Stimulated activated effector memory CD8-positive, alpha-beta T cell treated with anti-CD3 and anti-CD28 coated beads, Interleukin-12 subunit alpha, Interleukin-12 subunit beta, amount 100 ng/mL, for 72 hours (primary cell): Measurements from ENCODE around the gene GNA14.
"Not testable (repeated sequence)": the region's sequence is repeated elsewhere in the genome, so short reads cannot be mapped to it uniquely, and the experiment has no call there.

Experiments
- ATAC-seq: fragments of 150-1000 bp; cut with Tn5 transposase; 2 replicates; pipeline ENCODE4 v1.10.0; 2021
- DNase-seq, 2 donors: peaks; one replicate each; pipeline ENCODE4 v3.0.0; 2021 to 2022; ENCODE audit warnings: low spot score in 2 of 2
- H3K27ac Mint-ChIP-seq: one replicate; pipeline ENCODE4 v1.8.0; 2022; ENCODE audit warnings: mild to moderate bottlenecking, mixed read lengths
- H3K36me3 Mint-ChIP-seq: one replicate; pipeline ENCODE4 v1.8.0; 2022; ENCODE audit warnings: mild to moderate bottlenecking, mixed read lengths
- H3K4me1 Mint-ChIP-seq: one replicate; pipeline ENCODE4 v1.8.0; 2022; ENCODE audit warnings: mixed read lengths
- H3K4me3 Mint-ChIP-seq: one replicate; pipeline ENCODE4 v1.8.0; 2022; ENCODE audit warnings: mild to moderate bottlenecking, mixed read lengths
- H3K9me3 Mint-ChIP-seq: one replicate; pipeline ENCODE4 v1.8.0; 2022; ENCODE audit warnings: mixed read lengths

Gene GNA14

DNA sequence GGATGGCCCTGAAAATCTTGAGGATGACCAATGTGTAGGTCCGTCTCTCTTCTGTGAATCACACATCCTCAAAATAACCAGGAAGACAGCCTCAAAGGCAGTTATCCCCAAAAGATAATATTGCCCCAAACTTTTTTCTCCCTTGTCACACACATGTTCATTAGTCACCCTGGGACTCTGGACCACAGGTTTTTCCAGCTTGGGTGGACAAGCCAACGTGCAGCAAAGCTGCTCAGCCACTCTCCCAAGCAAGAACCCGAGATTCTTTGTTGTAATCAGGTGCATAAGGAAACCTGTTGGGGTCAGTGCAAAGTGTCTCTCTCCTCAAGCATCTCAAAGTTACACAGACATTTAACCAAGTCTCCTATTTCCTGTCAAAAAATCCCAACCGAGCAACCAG, 196.6 kb downstream of the GNA14 start:
- H3K9me3 Mint-ChIP-seq = peaks cover 4% of the 10 kb centered on the region
- H3K27ac Mint-ChIP-seq = no peak overlapping the region
- no peak overlapping the region for H3K4me3 Mint-ChIP-seq
- peaks cover 7% of the 10 kb centered on the region for H3K4me1 Mint-ChIP-seq
- ATAC-seq (no peak), DNase-seq (no peak)
- no peaks in the 10 kb centered on the region for H3K36me3 Mint-ChIP-seq

GRCh38 chr9:77450085-77450475, 198.0 kb downstream of the GNA14 start:
- H3K4me1 Mint-ChIP-seq = peaks cover 7% of the 10 kb centered on the region
- peaks cover 4% of the 10 kb centered on the region for H3K9me3 Mint-ChIP-seq
- H3K4me3 Mint-ChIP-seq = no peak overlapping the region
- no peak overlapping the region for H3K27ac Mint-ChIP-seq
- DNase-seq = no peak
- H3K36me3 Mint-ChIP-seq = no peaks in the 10 kb centered on the region
- ATAC-seq = no peak

- Mint-ChIP-seq H3K9me3 (peaks cover 4% of the 10 kb centered on the region), H3K36me3 (no peaks in the 10 kb centered on the region), H3K4me3 (no peak overlapping the region), H3K27ac (no peak overlapping the region), H3K4me1 (peaks cover 7% of the 10 kb centered on the region)
- no peak for DNase-seq
- ATAC-seq = no peak
Measured at GRCh38 chr9:77449240-77450084, 198.7 kb downstream of the GNA14 start.

DNA sequence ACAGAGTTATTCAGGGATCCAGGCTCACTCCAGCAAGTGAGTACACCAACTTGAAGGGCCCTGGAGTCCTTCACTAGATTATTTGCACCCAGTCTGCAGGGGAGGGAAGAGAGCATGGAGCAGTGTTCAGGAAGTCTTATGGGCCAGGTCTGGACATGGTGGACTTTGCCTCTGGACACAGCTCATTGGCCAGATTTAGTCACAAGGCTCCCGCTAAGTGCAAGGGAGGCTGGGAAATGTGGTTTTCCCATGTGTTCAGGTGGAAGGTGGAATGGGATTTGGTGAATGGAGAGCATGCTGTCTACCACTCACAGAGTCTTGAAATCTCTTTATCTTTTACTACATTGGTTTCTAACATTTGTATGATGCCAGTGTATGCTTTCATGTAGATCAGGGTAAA, 200.5 kb downstream of the GNA14 start:
- Mint-ChIP-seq H3K4me3 (no peak overlapping the region), H3K4me1 (no peaks in the 10 kb centered on the region), H3K36me3 (no peaks in the 10 kb centered on the region), H3K27ac (no peak overlapping the region), H3K9me3 (peaks cover 4% of the 10 kb centered on the region)
- ATAC-seq (no peak), DNase-seq (no peak)

- ATAC-seq = no peak
- Mint-ChIP-seq H3K4me3 (no peak overlapping the region), H3K4me1 (no peaks in the 10 kb centered on the region), H3K27ac (no peak overlapping the region), H3K9me3 (peaks cover 2% of the 10 kb centered on the region), H3K36me3 (no peaks in the 10 kb centered on the region)
- DNase-seq = no peak
Measured at GRCh38 chr9:77442436-77442835, 205.7 kb downstream of the GNA14 start.

DNA sequence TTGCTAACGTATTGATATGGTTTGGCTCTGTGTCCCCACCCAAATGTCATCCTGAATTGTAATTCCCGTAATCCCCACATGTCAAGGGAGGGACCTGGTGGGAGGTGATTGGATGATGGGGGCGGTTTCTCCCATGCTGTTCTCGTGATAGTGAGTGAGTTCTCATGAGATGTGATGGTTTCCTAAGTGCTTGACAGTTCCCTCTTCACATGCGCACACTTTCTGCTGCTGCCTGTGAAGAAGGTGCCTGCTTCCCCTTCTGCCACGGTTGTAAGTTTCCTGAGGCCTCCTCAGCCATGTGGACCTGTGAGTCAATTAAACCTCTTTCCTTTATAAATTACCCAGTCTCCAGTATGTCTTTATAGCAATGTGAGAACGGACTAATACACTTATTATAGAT, 207.0 kb downstream of the GNA14 start:
- ATAC-seq, H3K27ac Mint-ChIP-seq, H3K4me1 Mint-ChIP-seq, H3K36me3 Mint-ChIP-seq, DNase-seq, H3K4me3 Mint-ChIP-seq, H3K9me3 Mint-ChIP-seq: not testable (repeated sequence)

- DNase-seq (no peak), ATAC-seq (no peak)
- H3K27ac Mint-ChIP-seq = no peak overlapping the region
- no peak overlapping the region for H3K4me3 Mint-ChIP-seq
- H3K36me3 Mint-ChIP-seq = no peaks in the 10 kb centered on the region
- no peaks in the 10 kb centered on the region for H3K9me3 Mint-ChIP-seq
- no peaks in the 10 kb centered on the region for H3K4me1 Mint-ChIP-seq
Measured at GRCh38 chr9:77440057-77440456, 208.1 kb downstream of the GNA14 start.

- Mint-ChIP-seq H3K36me3 (no peaks in the 10 kb centered on the region), H3K27ac (no peak overlapping the region), H3K4me1 (peaks cover 5% of the 10 kb centered on the region), H3K4me3 (no peak overlapping the region), H3K9me3 (no peaks in the 10 kb centered on the region)
- ATAC-seq (no peak), DNase-seq (no peak)
Measured at GRCh38 chr9:77438653-77439052, 209.5 kb downstream of the GNA14 start.

GRCh38 chr9:77435688-77436087, 212.4 kb downstream of the GNA14 start:
- no peak overlapping the region for H3K27ac Mint-ChIP-seq
- no peak overlapping the region for H3K4me3 Mint-ChIP-seq
- no peaks in the 10 kb centered on the region for H3K36me3 Mint-ChIP-seq
- DNase-seq = no peak
- peaks cover 7% of the 10 kb centered on the region for H3K4me1 Mint-ChIP-seq
- no peaks in the 10 kb centered on the region for H3K9me3 Mint-ChIP-seq
- ATAC-seq = no peak

GRCh38 chr9:77435277-77435676, 212.8 kb downstream of the GNA14 start:
- H3K4me3 Mint-ChIP-seq = no peak overlapping the region
- H3K36me3 Mint-ChIP-seq = no peaks in the 10 kb centered on the region
- H3K9me3 Mint-ChIP-seq = no peaks in the 10 kb centered on the region
- peaks cover 7% of the 10 kb centered on the region for H3K4me1 Mint-ChIP-seq
- ATAC-seq = no peak
- DNase-seq = no peak
- H3K27ac Mint-ChIP-seq = no peak overlapping the region

DNA sequence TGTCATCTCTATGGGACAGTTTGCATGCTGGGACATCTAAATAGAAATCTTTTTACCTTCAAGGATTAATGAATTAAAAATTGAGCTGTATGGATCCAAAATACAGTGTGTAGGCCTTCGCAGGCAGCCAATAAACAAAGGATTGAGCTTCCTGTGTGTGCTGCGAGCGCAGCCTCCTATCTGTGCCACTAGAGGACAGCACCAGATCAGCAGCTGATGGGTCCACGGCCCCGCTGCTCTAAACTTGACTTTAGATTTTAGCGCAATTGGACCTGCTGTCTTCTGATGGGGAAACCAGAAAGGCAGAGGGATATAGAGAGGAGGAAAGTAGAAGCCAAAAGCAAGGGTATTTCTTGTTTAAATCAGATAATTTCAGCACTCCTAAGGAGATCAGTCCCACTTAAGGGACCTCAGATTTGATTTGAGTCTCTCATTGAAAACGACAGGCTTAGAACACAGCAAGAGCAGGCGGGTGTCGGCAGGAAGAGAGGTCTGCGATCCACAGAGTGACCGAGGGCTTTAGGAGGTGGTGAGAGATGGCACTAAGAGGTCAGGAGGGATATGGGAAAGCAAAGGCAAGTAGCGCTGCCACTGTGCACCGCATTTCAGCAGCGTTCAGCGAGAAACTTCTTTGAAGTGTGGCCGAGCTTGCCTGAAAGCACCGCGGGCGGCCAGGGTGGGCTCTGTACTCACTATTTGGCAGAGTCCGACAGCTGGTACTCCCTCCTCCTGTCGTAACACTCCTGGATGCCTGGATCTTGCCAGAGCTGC, 214.3 kb downstream of the GNA14 start:
- no peaks in the 10 kb centered on the region for H3K9me3 Mint-ChIP-seq
- DNase-seq (peak in 1 of 2 donors; percentile 6), ATAC-seq (peak; percentile 81)
- peaks cover 7% of the 10 kb centered on the region for H3K4me1 Mint-ChIP-seq
- no peak overlapping the region for H3K4me3 Mint-ChIP-seq
- H3K36me3 Mint-ChIP-seq = no peaks in the 10 kb centered on the region
- peak overlapping the region; percentile 32 for H3K27ac Mint-ChIP-seq

- DNase-seq (no peak), ATAC-seq (no peak)
- Mint-ChIP-seq H3K27ac (no peak overlapping the region), H3K36me3 (no peaks in the 10 kb centered on the region), H3K9me3 (no peaks in the 10 kb centered on the region), H3K4me1 (peaks cover 7% of the 10 kb centered on the region), H3K4me3 (no peak overlapping the region)
Measured at GRCh38 chr9:77432053-77432452, 216.1 kb downstream of the GNA14 start.

DNA sequence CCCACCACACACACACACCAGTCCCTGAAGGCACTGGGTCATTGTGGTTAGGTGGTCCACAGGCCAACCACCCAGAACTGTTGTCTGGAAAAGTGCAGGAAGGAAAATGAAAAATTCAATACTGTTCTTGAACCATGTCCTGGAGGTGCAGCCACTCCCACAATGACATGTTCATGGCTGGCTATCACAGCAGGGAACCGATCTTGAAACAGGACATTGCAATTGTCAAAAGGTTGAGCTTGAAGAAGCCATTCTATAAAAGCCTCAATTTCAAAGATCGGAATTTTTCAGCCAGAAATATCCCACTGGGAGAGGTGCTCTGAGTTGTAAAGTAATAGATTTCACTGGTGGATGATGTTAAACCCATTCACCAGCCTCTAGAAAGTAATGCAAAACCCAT, 218.2 kb downstream of the GNA14 start:
- H3K4me1 Mint-ChIP-seq = peaks cover 7% of the 10 kb centered on the region
- H3K27ac Mint-ChIP-seq = no peak overlapping the region
- ATAC-seq (no peak), DNase-seq (no peak)
- no peaks in the 10 kb centered on the region for H3K9me3 Mint-ChIP-seq
- no peak overlapping the region for H3K4me3 Mint-ChIP-seq
- no peaks in the 10 kb centered on the region for H3K36me3 Mint-ChIP-seq

DNA sequence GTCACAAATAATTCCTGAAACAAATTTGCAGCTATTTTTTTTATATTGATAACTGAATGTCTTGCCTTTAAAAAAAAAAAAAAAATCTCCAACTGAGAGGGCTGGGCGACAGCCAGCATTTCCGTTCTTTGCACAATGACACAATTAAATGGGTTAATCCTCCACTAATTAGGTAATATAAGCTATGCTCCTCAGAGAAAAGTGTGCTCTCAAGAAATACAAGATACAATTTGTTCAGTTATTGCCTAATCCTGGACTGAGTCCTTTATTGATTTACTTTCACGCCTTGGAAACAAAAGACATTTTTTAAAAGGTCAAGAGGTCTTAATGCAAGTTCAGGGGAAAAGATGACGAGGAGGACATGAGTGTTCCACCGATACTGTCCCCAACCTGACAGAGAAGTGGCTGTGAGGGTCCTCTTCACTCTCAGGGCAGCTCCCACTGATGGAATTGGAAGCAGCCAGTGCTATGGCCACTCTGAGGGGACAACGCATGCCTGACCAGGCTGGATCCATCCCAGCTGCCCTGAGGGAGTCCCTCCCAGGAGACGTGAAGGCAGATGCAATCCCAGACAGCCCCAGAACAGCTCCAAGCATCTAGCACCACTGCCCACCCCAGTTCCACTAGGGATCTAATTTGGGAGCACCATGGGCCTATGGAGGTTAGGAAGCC, 220.7 kb downstream of the GNA14 start:
- Mint-ChIP-seq H3K4me1 (no peaks in the 10 kb centered on the region), H3K4me3 (no peak overlapping the region), H3K9me3 (no peaks in the 10 kb centered on the region), H3K27ac (no peak overlapping the region), H3K36me3 (no peaks in the 10 kb centered on the region)
- DNase-seq (no peak), ATAC-seq (no peak)

DNA sequence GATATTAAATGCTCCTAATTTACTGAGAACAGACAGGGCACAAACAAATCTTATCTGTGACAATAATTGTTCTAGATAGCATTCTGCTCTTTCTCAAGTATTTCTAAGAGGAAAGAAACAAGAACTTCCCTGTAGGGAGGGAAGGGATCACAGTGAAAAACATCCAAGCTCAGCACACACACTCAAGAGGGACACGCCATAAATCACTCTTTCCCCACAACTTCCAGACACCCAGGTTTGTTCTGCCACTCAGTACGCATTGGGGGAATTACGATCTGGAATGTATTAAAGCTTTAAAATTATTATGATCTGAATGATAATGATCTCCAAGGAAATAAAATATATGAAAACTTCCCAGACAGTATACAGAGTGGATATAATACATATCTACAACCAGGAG, 221.4 kb downstream of the GNA14 start:
- H3K4me3 Mint-ChIP-seq = no peak overlapping the region
- no peaks in the 10 kb centered on the region for H3K9me3 Mint-ChIP-seq
- no peak for DNase-seq
- H3K36me3 Mint-ChIP-seq = peaks cover 3% of the 10 kb centered on the region
- ATAC-seq = no peak
- H3K27ac Mint-ChIP-seq = no peak overlapping the region
- no peaks in the 10 kb centered on the region for H3K4me1 Mint-ChIP-seq
